Heart left ventricle (tissue), 13 donors: ENCODE results near the gene DNAAF3.

ENCODE experiments used
- CTCF ChIP-seq, 12 donors: fragments of 200-600 bp; sonication (generic) in 4 of 12; IDR thresholded peaks; one replicate each; pipeline versions ENCODE4 v1.5.0 to v1.8.0; 2018 to 2022; ENCODE audit warnings: antibody characterized with exemption in 12 of 12, mild to moderate bottlenecking in 5 of 12
- POLR2A ChIP-seq, 2 donors: fragments of 450-650 bp; IDR thresholded peaks; one replicate each; pipeline ENCODE4 v1.6.1; 2017; ENCODE audit warnings: antibody characterized with exemption in 2 of 2, mild to moderate bottlenecking in 2 of 2, moderate library complexity in 2 of 2
- donor health status: ischemic (EF 13 %, LVEDD 7.1; RV severe dilation, severe dysfunction).
- donor health status: DM: no; HTN: yes; CAD: no.
- donor health status: DM: no; HTN: no; CAD: no.
- donor health status: ischemic (EF 25% LVEDD 6.9; RV normal size, moderate dysfunction).
- donor health status: ischemic (EF 25% LVEDD 5.7; RV mildly dilated, moderate dysfunction).
- donor health status: ischemic (EF 35%, LVEDD 5.7; RV mildly dilated, moderate dysfunction).
- donor health status: nonischemic (EF 11% LVEDD 7.7; RV severe dilation, severe dysfunction).
- donor health status: DM: yes; HTN: yes; CAD: no.
- donor health status: PGD.
- donor health status: ischemic (EF 29% LVEDD 5.4; RV normal size, mild dysfunction).
- donor health status: nonischemic (EF 23%, LVEDD 6.1; RV moderate dilation, normal function).

GRCh38 chr19:55172741-55173140, 6.3 kb upstream of the DNAAF3 start:
- no peak for TF ChIP-seq CTCF (IDR thresholded peaks at IDR 0.05)
- no peak for TF ChIP-seq POLR2A (IDR thresholded peaks at IDR 0.05)
